ENCODE results near the gene DIPK1B. TPM values are rescaled to one million over a fixed set of nuclear protein-coding genes. Genes with fewer than 3 reads are reported as not detected.
A peak's percentile ranks its signal among the peaks of the same experiment; 100 is the strongest.
"Not testable (repeated sequence)": the region's sequence is repeated elsewhere in the genome, so short reads cannot be mapped to it uniquely, and the experiment has no call there.

Gene DIPK1B
- total RNA-seq, 2 donors from 2014 or later: 1.3 to 3.2 TPM

DNA sequence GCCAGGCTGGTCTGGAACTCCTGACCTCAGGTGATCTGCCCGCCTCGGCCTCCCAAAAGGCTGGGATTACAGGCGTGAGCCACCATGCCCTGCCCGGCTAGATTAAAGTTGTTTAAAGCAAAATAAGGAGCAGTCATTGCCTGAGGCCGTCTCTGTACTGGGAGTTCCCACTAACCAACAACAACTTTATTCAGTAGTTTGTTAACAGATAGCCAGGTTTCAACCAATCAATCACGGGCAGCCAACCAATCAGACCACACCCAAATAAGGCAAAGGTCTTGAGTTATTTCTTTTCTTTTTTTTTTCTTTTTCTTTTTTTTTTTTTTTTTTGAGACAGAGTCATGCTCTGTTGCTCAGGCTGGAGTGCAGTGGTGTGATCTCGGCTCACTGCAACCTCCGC is 7.6 kb upstream of the DIPK1B start:
- not testable (repeated sequence) for ATAC-seq; H3K36me3 Mint-ChIP-seq (ENCODE audit: low read depth); H3K4me1 Mint-ChIP-seq; H3K4me3 Mint-ChIP-seq; H3K9me3 ChIP-seq (ENCODE audit: control insufficient read depth, low read length, poor library complexity, severe bottlenecking); DNase-seq; H3K27ac Mint-ChIP-seq
- peaks cover 28% of the 10 kb centered on the region for H3K27me3 Mint-ChIP-seq

DNA sequence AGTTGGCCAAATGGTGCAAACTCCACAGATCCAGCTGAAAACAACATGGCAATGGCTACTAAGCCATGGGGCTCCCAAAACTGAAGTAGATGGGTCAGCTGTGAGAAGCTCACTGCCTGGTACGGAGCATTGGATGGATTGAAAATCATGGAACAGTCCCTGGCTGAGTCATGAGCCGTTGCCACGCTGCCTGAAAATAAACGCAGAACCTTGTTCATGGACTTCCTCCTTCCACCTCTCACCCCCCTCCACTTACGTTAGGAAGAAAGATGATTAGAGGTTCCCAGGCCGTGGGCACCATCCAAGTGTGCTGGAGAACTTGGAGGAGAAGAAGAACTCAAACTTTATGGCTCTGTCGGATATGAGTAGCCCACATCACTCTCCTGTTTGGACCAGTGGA is 6.8 kb upstream of the DIPK1B start:
- H3K9me3 ChIP-seq (ENCODE audit: control insufficient read depth, low read length, poor library complexity, severe bottlenecking): no peaks in the 10 kb centered on the region
- Mint-ChIP-seq H3K27me3 (peaks cover 32% of the 10 kb centered on the region), H3K36me3 (ENCODE audit: low read depth) (no peaks in the 10 kb centered on the region), H3K4me1 (peaks cover 8% of the 10 kb centered on the region), H3K4me3 (no peak overlapping the region), H3K27ac (peak overlapping the region; percentile 56)
- no peak for ATAC-seq
- DNase-seq: no peak

DNA sequence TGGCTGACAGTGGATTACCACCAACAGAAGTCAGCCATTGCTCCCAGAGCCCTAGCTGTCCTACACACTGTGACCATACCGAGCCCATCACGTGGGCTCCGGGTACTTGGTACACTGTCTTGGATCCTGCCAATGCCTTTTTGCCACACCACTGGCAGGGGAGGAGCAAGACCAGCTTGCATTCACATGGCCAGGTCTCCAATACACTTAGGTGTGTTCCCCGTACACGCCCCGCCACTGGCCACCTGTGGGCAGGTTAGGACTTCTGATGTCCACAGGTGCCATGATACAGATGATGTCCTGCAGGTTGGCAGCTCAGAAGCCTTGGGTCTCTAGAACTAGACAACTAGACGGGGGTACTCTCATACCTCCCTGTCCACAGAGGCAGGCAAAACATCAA is 5.4 kb upstream of the DIPK1B start:
- ATAC-seq: no peak
- H3K36me3 Mint-ChIP-seq (ENCODE audit: low read depth): no peaks in the 10 kb centered on the region

DNA sequence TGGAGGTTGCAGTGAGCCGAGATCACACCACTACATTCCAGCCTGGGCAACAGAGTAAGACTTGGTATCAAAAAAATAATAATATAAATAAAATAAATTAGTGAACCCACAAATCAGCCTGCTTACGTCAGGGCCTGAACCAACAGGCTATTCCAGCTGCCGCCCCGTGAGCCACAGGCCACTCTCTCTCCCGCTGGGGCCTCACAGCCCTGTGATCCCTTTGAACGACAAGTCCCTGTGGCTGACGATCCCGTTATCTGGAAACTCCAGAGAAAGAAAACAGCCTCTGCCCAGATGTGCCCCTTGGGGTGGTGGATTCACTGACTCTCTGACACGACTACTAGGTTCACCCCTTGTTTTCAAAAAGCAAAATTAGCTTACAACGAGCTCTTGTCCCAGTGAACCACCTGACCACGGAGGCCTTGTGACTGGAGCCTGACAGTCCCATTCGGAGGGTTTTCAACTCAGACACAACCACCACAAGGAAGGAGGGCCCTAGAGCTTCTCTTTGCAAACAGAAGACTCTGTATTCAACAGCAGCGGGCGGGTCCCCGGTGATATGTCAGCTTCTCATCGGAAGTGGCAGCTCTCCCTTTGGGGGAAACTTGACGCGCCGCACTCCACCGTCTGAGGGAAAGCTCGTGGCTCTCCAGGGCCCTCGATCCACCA is 4.4 kb upstream of the DIPK1B start:
- H3K4me3 Mint-ChIP-seq: no peak overlapping the region
- H3K36me3 Mint-ChIP-seq (ENCODE audit: low read depth): no peaks in the 10 kb centered on the region
- peaks cover 34% of the 10 kb centered on the region for H3K27me3 Mint-ChIP-seq
- no peak for DNase-seq
- no peak overlapping the region for H3K27ac Mint-ChIP-seq
- no peak for ATAC-seq
- peaks cover 4% of the 10 kb centered on the region for H3K4me1 Mint-ChIP-seq
- no peaks in the 10 kb centered on the region for H3K9me3 ChIP-seq (ENCODE audit: control insufficient read depth, low read length, poor library complexity, severe bottlenecking)

More for the DNA sequence above, 5.4 kb upstream of the DIPK1B start:
- peaks cover 34% of the 10 kb centered on the region for H3K27me3 Mint-ChIP-seq
- peaks cover 4% of the 10 kb centered on the region for H3K4me1 Mint-ChIP-seq
- no peak overlapping the region for H3K4me3 Mint-ChIP-seq
- no peak for DNase-seq
- H3K27ac Mint-ChIP-seq: no peak overlapping the region
- no peaks in the 10 kb centered on the region for H3K9me3 ChIP-seq (ENCODE audit: control insufficient read depth, low read length, poor library complexity, severe bottlenecking)

DNA sequence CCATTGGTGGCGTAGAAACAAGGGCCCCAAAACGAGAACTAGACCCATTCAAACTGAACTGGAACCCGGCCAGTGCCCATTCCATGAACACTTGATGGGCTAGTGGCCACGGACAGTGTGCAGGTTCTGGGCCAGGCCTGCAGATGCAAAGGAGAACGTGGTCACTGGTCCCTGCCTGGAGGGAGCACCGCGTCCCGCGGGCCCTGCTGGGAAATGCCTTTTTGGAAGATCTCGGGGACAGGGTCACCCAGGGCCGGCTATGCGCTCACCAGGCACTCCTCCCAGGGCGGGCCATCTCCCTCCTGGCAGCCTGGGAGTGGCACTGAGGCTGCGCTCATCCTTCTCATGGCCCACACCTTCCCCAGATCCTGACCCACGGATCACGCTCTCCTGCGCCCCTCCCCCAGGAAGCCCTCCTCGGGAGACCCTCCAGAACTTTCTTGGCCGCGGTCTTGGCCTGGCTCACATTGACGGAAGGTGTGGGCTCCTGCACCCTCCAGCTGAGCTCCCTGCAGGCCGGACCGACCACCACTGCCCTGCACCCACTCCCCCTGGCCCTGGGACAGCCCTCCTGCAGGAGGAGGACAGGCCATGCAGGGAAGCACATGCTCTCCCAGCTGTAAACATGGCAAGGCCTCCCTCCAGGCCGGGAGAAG is 2.8 kb upstream of the DIPK1B start:
- ATAC-seq: no peak

DNA sequence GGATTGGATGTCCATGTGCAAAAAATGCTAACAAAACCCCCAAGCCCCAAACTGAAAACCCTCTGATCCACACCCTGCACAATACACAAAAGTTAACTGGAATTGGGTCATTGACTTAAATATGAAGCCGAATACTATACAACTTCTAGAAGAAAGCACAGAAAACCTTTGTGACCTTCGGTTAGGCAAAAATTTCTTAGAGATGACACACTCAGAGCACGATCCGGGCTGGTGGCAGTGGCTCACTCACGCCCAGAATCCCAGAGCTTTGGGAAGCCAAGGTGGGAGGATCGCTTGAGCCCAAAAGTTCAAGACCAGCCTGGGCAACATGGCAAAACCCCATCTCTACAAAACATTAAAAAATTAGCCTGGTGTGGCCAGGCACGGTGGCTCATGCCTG is 1.8 kb upstream of the DIPK1B start:
- DNase-seq (no peak), ATAC-seq (no peak)
- Mint-ChIP-seq H3K4me3 (no peak overlapping the region), H3K27me3 (peaks cover 45% of the 10 kb centered on the region), H3K4me1 (peaks cover 4% of the 10 kb centered on the region), H3K36me3 (ENCODE audit: low read depth) (peaks cover 2% of the 10 kb centered on the region), H3K27ac (no peak overlapping the region)
- no peaks in the 10 kb centered on the region for H3K9me3 ChIP-seq (ENCODE audit: control insufficient read depth, low read length, poor library complexity, severe bottlenecking)

More for the DNA sequence above, 2.8 kb upstream of the DIPK1B start:
- Mint-ChIP-seq H3K4me1 (peaks cover 4% of the 10 kb centered on the region), H3K27me3 (peaks cover 48% of the 10 kb centered on the region), H3K27ac (no peak overlapping the region), H3K4me3 (no peak overlapping the region), H3K36me3 (ENCODE audit: low read depth) (peaks cover 2% of the 10 kb centered on the region)
- no peaks in the 10 kb centered on the region for H3K9me3 ChIP-seq (ENCODE audit: control insufficient read depth, low read length, poor library complexity, severe bottlenecking)
- no peak for DNase-seq

DNA sequence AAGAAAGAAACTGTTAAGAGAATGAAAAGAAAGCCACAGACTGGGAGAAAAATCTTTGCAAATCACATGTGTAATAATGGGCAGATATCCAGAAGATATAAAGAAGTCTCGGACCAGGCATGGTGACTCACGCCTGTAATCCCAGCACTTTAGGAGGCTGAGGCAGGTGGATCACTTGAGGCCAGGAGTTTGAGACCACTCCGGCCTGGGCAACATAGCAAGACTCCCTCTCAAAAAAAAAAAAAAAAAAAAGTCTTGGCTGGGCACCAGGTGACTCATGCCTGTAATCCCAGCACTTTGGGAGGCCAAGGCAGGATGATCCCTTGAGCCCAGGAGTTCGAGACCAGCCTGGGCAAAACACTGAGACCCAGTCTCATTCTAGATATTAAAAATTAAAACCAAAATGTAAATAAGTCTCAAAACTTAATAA is 1.1 kb upstream of the DIPK1B start:
- not testable (repeated sequence) for H3K9me3 ChIP-seq (ENCODE audit: control insufficient read depth, low read length, poor library complexity, severe bottlenecking); H3K4me1 Mint-ChIP-seq; ATAC-seq; H3K27ac Mint-ChIP-seq; DNase-seq; H3K36me3 Mint-ChIP-seq (ENCODE audit: low read depth)
- Mint-ChIP-seq H3K27me3 (peaks cover 44% of the 10 kb centered on the region), H3K4me3 (peak overlapping the region; percentile 83)

DNA sequence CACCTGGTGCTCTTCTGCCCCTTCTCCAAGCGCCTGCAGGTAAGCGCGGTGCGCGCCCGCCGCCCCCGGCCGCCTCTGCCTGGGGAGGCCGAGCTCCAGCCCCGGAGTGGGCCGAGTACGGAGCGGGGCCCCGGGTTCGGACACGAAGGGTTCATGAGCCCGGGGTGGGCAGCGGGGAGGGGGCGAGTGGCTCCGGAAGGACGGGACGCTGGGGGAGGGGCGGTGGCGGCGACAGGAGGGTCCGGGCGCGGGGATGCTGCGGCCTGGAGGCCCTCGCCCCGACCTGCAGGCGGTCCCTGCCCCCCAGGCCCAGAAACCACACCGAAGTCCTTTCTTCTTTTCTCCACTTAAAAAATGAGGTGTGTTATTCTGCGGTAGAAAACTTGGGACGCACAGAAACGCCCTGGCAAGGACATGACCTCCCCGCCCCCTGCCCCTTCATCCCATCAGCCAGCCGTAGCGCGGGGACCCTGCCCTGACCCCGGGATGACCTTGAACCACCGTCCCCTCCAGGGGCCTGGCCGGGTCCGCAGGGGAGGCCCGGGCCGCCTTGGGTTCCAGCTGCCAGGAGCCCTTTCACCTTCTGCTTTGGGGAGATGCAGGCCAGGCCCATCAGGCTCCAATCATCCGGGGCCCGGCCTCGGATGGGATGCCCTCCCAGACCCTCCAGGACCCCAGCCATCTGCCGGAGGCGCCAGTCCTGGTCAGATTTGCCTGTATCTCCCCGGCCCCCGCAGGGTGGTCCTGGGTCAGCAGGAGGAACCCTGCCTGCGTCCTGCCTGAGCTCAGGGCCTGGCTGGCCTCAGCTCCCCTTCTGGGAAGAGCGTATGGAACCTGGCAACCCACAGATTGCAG is 545 bp downstream of the DIPK1B start:
- ATAC-seq (no peak), DNase-seq (no peak)
- Mint-ChIP-seq H3K4me3 (peak overlapping the region; percentile 45), H3K36me3 (ENCODE audit: low read depth) (peaks cover 2% of the 10 kb centered on the region), H3K27ac (no peak overlapping the region), H3K27me3 (peaks cover 44% of the 10 kb centered on the region), H3K4me1 (peaks cover 4% of the 10 kb centered on the region)
- H3K9me3 ChIP-seq (ENCODE audit: control insufficient read depth, low read length, poor library complexity, severe bottlenecking): no peaks in the 10 kb centered on the region

DNA sequence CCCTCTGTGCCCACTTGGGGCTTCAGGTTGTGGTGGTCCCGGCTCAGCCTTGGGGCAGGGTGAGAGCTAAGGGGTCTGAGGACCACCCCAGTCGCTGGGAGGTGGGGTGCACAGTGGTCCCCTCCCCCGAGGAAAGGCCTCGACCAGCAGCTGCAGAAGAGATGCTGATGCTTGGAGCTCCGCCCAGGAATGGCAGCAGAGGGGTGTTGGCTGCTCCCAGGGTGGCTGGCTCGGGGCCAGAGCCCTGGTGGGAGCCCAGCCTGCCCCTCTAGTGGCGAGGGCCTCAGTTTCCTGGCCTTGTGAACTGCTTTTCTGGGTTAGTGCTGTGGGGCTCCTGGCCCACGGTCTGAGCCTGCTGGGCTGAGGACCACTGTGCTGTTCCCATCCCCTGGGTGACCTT is 1.2 kb downstream of the DIPK1B start:
- H3K4me3 Mint-ChIP-seq: peak overlapping the region; percentile 45
- no peak for ATAC-seq
- DNase-seq: no peak

DNA sequence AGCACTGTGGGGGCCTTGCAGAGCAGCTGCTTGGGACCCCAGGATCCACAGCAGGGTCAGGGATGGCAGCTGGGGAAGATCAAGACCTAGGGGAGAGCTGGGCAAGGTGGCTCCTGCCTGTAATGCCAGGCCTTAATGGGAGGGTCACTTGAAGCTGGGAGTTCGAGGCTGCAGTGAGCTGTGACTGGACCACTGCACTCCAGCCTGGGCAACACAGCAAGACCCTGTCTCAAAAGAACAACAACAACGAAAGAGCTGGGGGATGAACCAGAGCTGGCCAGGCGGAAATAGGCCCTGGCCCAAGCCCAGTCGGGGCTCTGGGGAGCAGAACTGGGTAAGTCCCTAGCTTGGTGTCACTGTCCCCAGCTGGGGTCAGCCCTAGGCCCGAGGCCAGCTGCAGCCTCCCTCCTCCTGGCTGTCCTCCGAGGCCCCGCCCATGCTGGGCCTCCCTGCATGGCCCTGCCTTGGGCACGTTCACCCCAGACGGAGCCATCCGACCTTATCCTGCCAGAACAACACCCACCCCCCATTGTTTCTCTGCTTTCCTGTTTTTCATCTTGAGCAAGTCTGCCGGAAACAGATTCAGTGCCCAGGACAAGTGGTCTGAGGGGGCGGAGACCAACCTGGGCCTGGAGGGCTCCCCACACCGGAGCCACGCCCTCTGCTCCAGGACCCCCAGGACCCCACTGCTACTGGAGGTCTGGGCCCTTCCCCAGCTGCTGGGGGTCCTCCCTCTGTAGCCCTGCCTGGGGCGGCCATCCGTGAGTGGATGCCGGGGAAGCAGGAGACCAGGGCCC is 1.9 kb downstream of the DIPK1B start:
- H3K4me3 Mint-ChIP-seq: no peak overlapping the region
- peaks cover 35% of the 10 kb centered on the region for H3K27me3 Mint-ChIP-seq
- ATAC-seq: no peak
- no peaks in the 10 kb centered on the region for H3K9me3 ChIP-seq (ENCODE audit: control insufficient read depth, low read length, poor library complexity, severe bottlenecking)
- DNase-seq: no peak
- H3K4me1 Mint-ChIP-seq: peaks cover 4% of the 10 kb centered on the region
- H3K27ac Mint-ChIP-seq: no peak overlapping the region
- H3K36me3 Mint-ChIP-seq (ENCODE audit: low read depth): peaks cover 2% of the 10 kb centered on the region

More for the DNA sequence above, 1.2 kb downstream of the DIPK1B start:
- Mint-ChIP-seq H3K27me3 (peaks cover 38% of the 10 kb centered on the region), H3K4me1 (peaks cover 4% of the 10 kb centered on the region), H3K36me3 (ENCODE audit: low read depth) (peaks cover 2% of the 10 kb centered on the region), H3K27ac (no peak overlapping the region)
- no peaks in the 10 kb centered on the region for H3K9me3 ChIP-seq (ENCODE audit: control insufficient read depth, low read length, poor library complexity, severe bottlenecking)

DNA sequence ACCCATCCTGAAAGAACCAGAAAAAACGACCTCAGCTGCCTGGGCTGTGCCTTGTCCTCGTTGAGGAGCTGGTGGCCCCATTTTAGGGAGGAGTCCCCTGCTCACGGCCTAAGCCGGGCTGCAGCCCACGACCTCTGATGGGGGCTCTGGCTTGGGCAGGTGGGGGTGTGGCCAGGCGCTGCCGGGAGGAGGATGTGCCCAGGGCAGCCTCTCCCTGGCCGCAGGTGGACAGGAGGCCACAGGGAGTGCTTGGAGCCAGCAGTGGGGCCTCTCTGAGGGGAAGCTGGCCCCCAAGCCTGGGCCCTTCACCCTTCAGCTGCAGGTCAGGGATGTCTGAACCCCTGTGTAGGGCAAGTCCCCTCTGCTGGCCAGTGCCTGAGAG is 2.5 kb downstream of the DIPK1B start:
- no peak overlapping the region for H3K4me3 Mint-ChIP-seq
- H3K36me3 Mint-ChIP-seq (ENCODE audit: low read depth): peaks cover 2% of the 10 kb centered on the region
- no peaks in the 10 kb centered on the region for H3K9me3 ChIP-seq (ENCODE audit: control insufficient read depth, low read length, poor library complexity, severe bottlenecking)
- no peak for DNase-seq
- H3K27ac Mint-ChIP-seq: no peak overlapping the region
- ATAC-seq: no peak
- peaks cover 35% of the 10 kb centered on the region for H3K27me3 Mint-ChIP-seq
- H3K4me1 Mint-ChIP-seq: peaks cover 4% of the 10 kb centered on the region

DNA sequence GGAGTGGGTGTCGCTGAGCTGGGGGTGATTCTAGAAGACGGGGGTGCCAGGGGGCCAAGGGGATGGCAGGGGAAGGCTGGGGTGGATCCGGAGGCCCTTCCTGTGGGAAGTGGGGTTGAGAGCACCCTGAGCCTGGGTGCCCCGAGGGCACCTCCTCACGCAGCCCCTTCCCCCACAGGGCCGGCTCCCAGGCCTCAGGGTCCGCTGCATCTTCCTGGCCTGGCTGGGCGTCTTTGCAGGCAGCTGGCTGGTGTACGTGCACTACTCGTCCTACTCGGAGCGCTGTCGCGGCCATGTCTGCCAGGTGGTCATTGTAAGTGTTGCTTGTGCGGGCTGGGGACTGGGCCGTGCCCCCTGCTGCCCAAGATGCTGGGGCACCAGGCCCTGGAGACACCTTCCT is 5.0 kb downstream of the DIPK1B start:
- no peak for DNase-seq
- H3K27ac Mint-ChIP-seq: no peak overlapping the region

More for the DNA sequence above, 5.0 kb downstream of the DIPK1B start:
- H3K4me3 Mint-ChIP-seq: no peak overlapping the region
- ATAC-seq: no peak
- H3K9me3 ChIP-seq (ENCODE audit: control insufficient read depth, low read length, poor library complexity, severe bottlenecking): no peaks in the 10 kb centered on the region
- peaks cover 2% of the 10 kb centered on the region for H3K36me3 Mint-ChIP-seq (ENCODE audit: low read depth)
- peaks cover 21% of the 10 kb centered on the region for H3K27me3 Mint-ChIP-seq
- H3K4me1 Mint-ChIP-seq: peaks cover 3% of the 10 kb centered on the region
